Naive B cell (primary cell): ENCODE results near the gene RFTN1. TPM values are rescaled to one million over a fixed set of nuclear protein-coding genes. Genes with fewer than 3 reads are reported as not detected.

Experiments used
- ATAC-seq, 2 donors: fragments of 150-1000 bp; cut with Tn5 transposase; 2 replicates each; pipeline ENCODE4 v1.10.0; 2021; ENCODE audit warnings: low read depth in 2 of 2, mild to moderate bottlenecking in 2 of 2, moderate library complexity in 2 of 2
- DNase-seq: peaks from one replicate; pipeline ENCODE4 v3.0.0; 2022
- H3K27ac Mint-ChIP-seq, 6 donors: one replicate each; pipeline ENCODE4 v1.8.0; 2020 to 2022; ENCODE audit warnings: mild to moderate bottlenecking in 6 of 6, mixed read lengths in 6 of 6, moderate library complexity in 5 of 6, inconsistent platforms in 2 of 6
- H3K27me3 Mint-ChIP-seq, 3 donors: one replicate each; pipeline ENCODE4 v1.8.0; 2021 to 2022; ENCODE audit warnings: mixed read lengths in 3 of 3, mild to moderate bottlenecking in 1 of 3
- H3K36me3 Mint-ChIP-seq, 2 donors: one replicate each; pipeline ENCODE4 v1.8.0; 2020 to 2022; ENCODE audit warnings: mixed read lengths in 2 of 2, inconsistent platforms in 1 of 2, mild to moderate bottlenecking in 1 of 2
- H3K4me1 Mint-ChIP-seq, 3 donors: one replicate each; pipeline ENCODE4 v1.8.0; 2020 to 2022; ENCODE audit warnings: mixed read lengths in 3 of 3, inconsistent platforms in 1 of 3, mild to moderate bottlenecking in 1 of 3, moderate library complexity in 1 of 3
- H3K4me3 Mint-ChIP-seq, 8 donors: one replicate each; pipeline ENCODE4 v1.8.0; 2020 to 2022; ENCODE audit warnings: mild to moderate bottlenecking in 8 of 8, mixed read lengths in 8 of 8, moderate library complexity in 8 of 8, inconsistent platforms in 2 of 8
- H3K9me3 Mint-ChIP-seq, 7 donors: one replicate each; pipeline ENCODE4 v1.8.0; 2020 to 2022; ENCODE audit warnings: mixed read lengths in 7 of 7, mild to moderate bottlenecking in 5 of 7, inconsistent platforms in 2 of 7, moderate library complexity in 1 of 7
- polyA plus RNA-seq, 6 donors: library from polyadenylated mRNA; unstranded; fragments of 300-500 nt; fragmentation: Illumina TruSeq; gene quantifications; one replicate each; pipeline ENCODE4 v1.2.3, GENCODE V29; 2021; ENCODE audit warnings: low read depth in 6 of 6

The RFTN1 gene
- polyA plus RNA-seq, 6 donors from 2014 or later: 63.0 to 147 (median 106) TPM

GRCh38 chr3:16476636-16477035 lies 36.9 kb downstream of the RFTN1 start:
- Mint-ChIP-seq H3K4me1 (peaks cover 29 to 79% (median 40%) of the 10 kb centered on the region in 3 donors), H3K4me3 (peak overlapping the region in 4 of 8 donors; percentile 3 to 87 (median 30)), H3K27me3 (no peaks in the 10 kb centered on the region), H3K9me3 (peaks cover 0 to 1% (median 0%) of the 10 kb centered on the region in 7 donors), H3K27ac (peak overlapping the region in 4 of 6 donors; percentile 31 to 82 (median 52)), H3K36me3 (peaks cover 22 to 29% of the 10 kb centered on the region in 2 donors)
- ATAC-seq: no peak
- DNase-seq: no peak

GRCh38 chr3:16475766-16476165 lies 37.7 kb downstream of the RFTN1 start:
- ATAC-seq (no peak), DNase-seq (no peak)
- Mint-ChIP-seq H3K36me3 (peaks cover 23 to 33% of the 10 kb centered on the region in 2 donors), H3K4me1 (peaks cover 23 to 72% (median 33%) of the 10 kb centered on the region in 3 donors), H3K4me3 (peak overlapping the region in 1 of 8 donors; percentile 10), H3K27me3 (no peaks in the 10 kb centered on the region), H3K27ac (peak overlapping the region in 2 of 6 donors; percentile 63 to 86), H3K9me3 (peaks cover 0 to 3% (median 1%) of the 10 kb centered on the region in 7 donors)

GRCh38 chr3:16474920-16475319 lies 38.6 kb downstream of the RFTN1 start:
- Mint-ChIP-seq H3K9me3 (peaks cover 0 to 6% (median 1%) of the 10 kb centered on the region in 7 donors), H3K4me1 (peaks cover 29 to 72% (median 38%) of the 10 kb centered on the region in 3 donors), H3K27me3 (no peaks in the 10 kb centered on the region), H3K36me3 (peaks cover 31 to 42% of the 10 kb centered on the region in 2 donors), H3K4me3 (peak overlapping the region in 1 of 8 donors; percentile 30), H3K27ac (peak overlapping the region in 1 of 6 donors; percentile 42)
- ATAC-seq (no peak), DNase-seq (no peak)

GRCh38 chr3:16474216-16474615 lies 39.3 kb downstream of the RFTN1 start:
- DNase-seq (no peak), ATAC-seq (no peak)
- Mint-ChIP-seq H3K27ac (peak overlapping the region in 2 of 6 donors; percentile 15 to 60), H3K4me1 (peaks cover 35 to 73% (median 43%) of the 10 kb centered on the region in 3 donors), H3K4me3 (peak overlapping the region in 2 of 8 donors; percentile 16 to 18), H3K9me3 (peaks cover 0 to 6% (median 1%) of the 10 kb centered on the region in 7 donors), H3K36me3 (peaks cover 32 to 43% of the 10 kb centered on the region in 2 donors), H3K27me3 (no peaks in the 10 kb centered on the region)

GRCh38 chr3:16472593-16472992 lies 40.9 kb downstream of the RFTN1 start:
- H3K9me3 Mint-ChIP-seq: peaks cover 0 to 6% (median 1%) of the 10 kb centered on the region in 7 donors
- H3K36me3 Mint-ChIP-seq: peaks cover 32 to 46% of the 10 kb centered on the region in 2 donors
- no peak for DNase-seq
- H3K4me1 Mint-ChIP-seq: peaks cover 48 to 75% (median 56%) of the 10 kb centered on the region in 3 donors
- H3K27ac Mint-ChIP-seq: peak overlapping the region in 2 of 6 donors; percentile 7 to 56
- no peaks in the 10 kb centered on the region for H3K27me3 Mint-ChIP-seq
- ATAC-seq: no peak
- H3K4me3 Mint-ChIP-seq: no peak overlapping the region

- Mint-ChIP-seq H3K4me3 (no peak overlapping the region), H3K27me3 (no peaks in the 10 kb centered on the region), H3K4me1 (peaks cover 47 to 78% (median 58%) of the 10 kb centered on the region in 3 donors), H3K27ac (peak overlapping the region in 1 of 6 donors; percentile 66), H3K36me3 (peaks cover 34 to 49% of the 10 kb centered on the region in 2 donors), H3K9me3 (peaks cover 0 to 6% (median 0%) of the 10 kb centered on the region in 7 donors)
- ATAC-seq (no peak), DNase-seq (no peak)
These were observed 41.6 kb downstream of the RFTN1 start for GRCh38 chr3:16471897-16472296.

- H3K4me3 Mint-ChIP-seq: peak overlapping the region in 1 of 8 donors; percentile 40
- H3K27me3 Mint-ChIP-seq: no peaks in the 10 kb centered on the region
- H3K9me3 Mint-ChIP-seq: peaks cover 0 to 6% (median 0%) of the 10 kb centered on the region in 7 donors
- no peak for DNase-seq
- H3K36me3 Mint-ChIP-seq: peaks cover 32 to 43% of the 10 kb centered on the region in 2 donors
- H3K27ac Mint-ChIP-seq: peak overlapping the region in 2 of 6 donors; percentile 69 to 78
- peaks cover 45 to 69% (median 53%) of the 10 kb centered on the region in 3 donors for H3K4me1 Mint-ChIP-seq
- no peak for ATAC-seq
These were observed 42.9 kb downstream of the RFTN1 start for GRCh38 chr3:16470590-16470989.

- Mint-ChIP-seq H3K27ac (peak overlapping the region; percentile 78 to 98 (median 90)), H3K9me3 (peaks cover 0 to 6% (median 0%) of the 10 kb centered on the region in 7 donors), H3K4me3 (peak overlapping the region in 6 of 8 donors; percentile 39 to 83 (median 67)), H3K27me3 (no peaks in the 10 kb centered on the region), H3K36me3 (peaks cover 28 to 43% of the 10 kb centered on the region in 2 donors), H3K4me1 (peaks cover 39 to 66% (median 45%) of the 10 kb centered on the region in 3 donors)
- no peak for DNase-seq
- ATAC-seq: no peak
These were observed 45.0 kb downstream of the RFTN1 start for GRCh38 chr3:16468336-16469098.

GRCh38 chr3:16468002-16468335 lies 45.5 kb downstream of the RFTN1 start:
- Mint-ChIP-seq H3K36me3 (peaks cover 26 to 43% of the 10 kb centered on the region in 2 donors), H3K27ac (peak overlapping the region; percentile 85 to 98 (median 93)), H3K9me3 (peaks cover 0 to 6% (median 0%) of the 10 kb centered on the region in 7 donors), H3K27me3 (no peaks in the 10 kb centered on the region), H3K4me1 (peaks cover 43 to 67% (median 48%) of the 10 kb centered on the region in 3 donors), H3K4me3 (peak overlapping the region in 6 of 8 donors; percentile 39 to 83 (median 71))
- no peak for DNase-seq
- ATAC-seq: peak in 1 of 2 donors; percentile 4

- Mint-ChIP-seq H3K9me3 (peaks cover 0 to 6% (median 0%) of the 10 kb centered on the region in 7 donors), H3K4me1 (peaks cover 48 to 71% (median 49%) of the 10 kb centered on the region in 3 donors), H3K27ac (peak overlapping the region; percentile 85 to 98 (median 93)), H3K36me3 (peaks cover 26 to 40% of the 10 kb centered on the region in 2 donors), H3K27me3 (no peaks in the 10 kb centered on the region), H3K4me3 (peak overlapping the region; percentile 1 to 83 (median 58))
- ATAC-seq (peak; percentile 99), DNase-seq (peak; percentile 66)
These were observed 46.1 kb downstream of the RFTN1 start for GRCh38 chr3:16467393-16467792.

GRCh38 chr3:16466822-16467221 lies 46.7 kb downstream of the RFTN1 start:
- H3K9me3 Mint-ChIP-seq: peaks cover 0 to 6% (median 0%) of the 10 kb centered on the region in 7 donors
- peaks cover 49 to 75% (median 51%) of the 10 kb centered on the region in 3 donors for H3K4me1 Mint-ChIP-seq
- no peaks in the 10 kb centered on the region for H3K27me3 Mint-ChIP-seq
- ATAC-seq (no peak), DNase-seq (no peak)
- H3K4me3 Mint-ChIP-seq: peak overlapping the region in 2 of 8 donors; percentile 3 to 69
- H3K36me3 Mint-ChIP-seq: peaks cover 26 to 35% of the 10 kb centered on the region in 2 donors
- peak overlapping the region; percentile 68 to 94 (median 86) for H3K27ac Mint-ChIP-seq

GRCh38 chr3:16464511-16465148 lies 48.9 kb downstream of the RFTN1 start:
- DNase-seq (no peak), ATAC-seq (no peak)
- H3K4me3 Mint-ChIP-seq: no peak overlapping the region
- no peaks in the 10 kb centered on the region for H3K9me3 Mint-ChIP-seq
- H3K27me3 Mint-ChIP-seq: no peaks in the 10 kb centered on the region
- H3K27ac Mint-ChIP-seq: peak overlapping the region in 3 of 6 donors; percentile 20 to 49 (median 48)
- H3K36me3 Mint-ChIP-seq: peaks cover 16 to 21% of the 10 kb centered on the region in 2 donors
- peaks cover 42 to 67% (median 44%) of the 10 kb centered on the region in 3 donors for H3K4me1 Mint-ChIP-seq

GRCh38 chr3:16463914-16464313 lies 49.6 kb downstream of the RFTN1 start:
- Mint-ChIP-seq H3K4me3 (peak overlapping the region in 2 of 8 donors; percentile 40 to 61), H3K9me3 (no peaks in the 10 kb centered on the region), H3K4me1 (peaks cover 36 to 59% (median 37%) of the 10 kb centered on the region in 3 donors), H3K27me3 (no peaks in the 10 kb centered on the region), H3K27ac (peak overlapping the region in 4 of 6 donors; percentile 5 to 74 (median 39)), H3K36me3 (peaks cover 16 to 21% of the 10 kb centered on the region in 2 donors)
- ATAC-seq (no peak), DNase-seq (no peak)
